GM19467 (cell line): ENCODE data around the gene TIMM50.
"Not testable (repeated sequence)": the region's sequence is repeated elsewhere in the genome, so short reads cannot be mapped to it uniquely, and the experiment has no call there.

Source experiments
- ATAC-seq: cut with Tn5 transposase; IDR thresholded peaks from one replicate; pipeline ENCODE4 v1.9.1; 2021; ENCODE audit warnings: mild to moderate bottlenecking, moderate library complexity; ENCODE audit not compliant: unreplicated experiment

Gene TIMM50

DNA sequence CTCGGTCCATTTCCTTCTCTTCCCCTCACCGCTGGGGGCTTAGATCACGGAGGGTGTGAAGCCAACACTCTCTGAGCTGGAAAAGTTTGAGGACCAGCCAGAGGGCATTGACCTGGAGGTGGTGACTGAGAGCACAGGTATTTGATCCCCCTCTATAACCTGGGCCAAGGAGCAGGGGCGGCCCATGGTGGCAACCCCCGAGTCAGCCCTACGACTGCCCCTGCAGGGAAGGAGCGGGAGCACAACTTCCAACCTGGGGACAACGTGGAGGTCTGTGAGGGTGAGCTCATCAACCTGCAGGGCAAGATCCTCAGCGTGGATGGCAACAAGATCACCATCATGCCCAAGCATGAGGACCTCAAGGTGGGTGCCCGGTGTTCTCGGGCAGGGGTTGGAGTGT, 11.6 kb upstream of the TIMM50 start:
- no peak for ATAC-seq

DNA sequence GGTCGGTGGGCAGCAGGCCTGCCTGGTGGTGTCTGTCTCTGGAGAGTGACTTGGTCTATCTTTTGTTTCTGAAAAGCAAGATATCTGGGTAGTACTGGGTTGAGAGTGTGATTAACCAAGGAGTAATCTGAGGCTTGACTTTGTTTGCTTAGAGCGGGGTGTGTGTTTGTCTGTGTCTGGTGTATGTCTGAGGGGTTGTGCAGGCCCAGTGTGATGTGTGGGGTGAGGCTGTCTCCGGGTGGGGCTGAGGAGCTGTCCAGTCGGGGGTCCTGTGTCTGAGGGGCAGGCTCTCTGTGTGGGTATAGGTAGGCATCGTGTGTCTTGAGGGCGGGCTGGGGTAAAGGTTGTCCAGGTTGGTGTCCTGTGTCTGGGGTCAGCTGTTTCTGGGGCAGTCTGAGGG, 11.1 kb upstream of the TIMM50 start:
- no peak for ATAC-seq

DNA sequence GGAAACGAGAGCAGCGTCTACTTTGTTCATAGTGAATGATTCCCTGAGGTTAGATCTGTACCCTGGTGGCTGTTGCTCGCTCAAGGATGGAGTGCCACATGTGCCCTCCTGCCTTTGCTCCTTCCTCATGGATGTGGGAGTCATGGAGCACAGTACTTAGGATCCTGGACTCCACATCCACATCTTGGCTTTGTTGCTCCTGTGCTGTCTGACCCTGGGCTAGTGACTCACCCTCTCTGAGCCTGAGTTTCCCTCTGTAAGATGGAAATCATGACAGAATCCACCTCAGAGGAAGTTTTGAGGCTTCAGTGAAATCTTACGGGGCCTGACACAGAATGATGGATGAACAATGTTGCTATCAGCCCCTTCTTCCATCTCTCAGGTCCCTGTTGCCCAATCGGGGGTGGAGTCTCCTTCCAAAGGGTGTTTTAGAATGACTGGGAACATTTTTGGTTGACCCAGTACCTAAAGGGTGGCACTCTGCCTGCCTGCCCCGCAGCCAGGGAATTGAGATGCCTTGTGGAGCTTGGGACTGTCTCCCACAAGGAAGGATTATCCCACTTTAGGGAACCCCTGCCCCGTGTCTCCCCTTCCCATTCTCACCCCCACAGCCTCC, 9.8 kb upstream of the TIMM50 start:
- ATAC-seq, result no peak

DNA sequence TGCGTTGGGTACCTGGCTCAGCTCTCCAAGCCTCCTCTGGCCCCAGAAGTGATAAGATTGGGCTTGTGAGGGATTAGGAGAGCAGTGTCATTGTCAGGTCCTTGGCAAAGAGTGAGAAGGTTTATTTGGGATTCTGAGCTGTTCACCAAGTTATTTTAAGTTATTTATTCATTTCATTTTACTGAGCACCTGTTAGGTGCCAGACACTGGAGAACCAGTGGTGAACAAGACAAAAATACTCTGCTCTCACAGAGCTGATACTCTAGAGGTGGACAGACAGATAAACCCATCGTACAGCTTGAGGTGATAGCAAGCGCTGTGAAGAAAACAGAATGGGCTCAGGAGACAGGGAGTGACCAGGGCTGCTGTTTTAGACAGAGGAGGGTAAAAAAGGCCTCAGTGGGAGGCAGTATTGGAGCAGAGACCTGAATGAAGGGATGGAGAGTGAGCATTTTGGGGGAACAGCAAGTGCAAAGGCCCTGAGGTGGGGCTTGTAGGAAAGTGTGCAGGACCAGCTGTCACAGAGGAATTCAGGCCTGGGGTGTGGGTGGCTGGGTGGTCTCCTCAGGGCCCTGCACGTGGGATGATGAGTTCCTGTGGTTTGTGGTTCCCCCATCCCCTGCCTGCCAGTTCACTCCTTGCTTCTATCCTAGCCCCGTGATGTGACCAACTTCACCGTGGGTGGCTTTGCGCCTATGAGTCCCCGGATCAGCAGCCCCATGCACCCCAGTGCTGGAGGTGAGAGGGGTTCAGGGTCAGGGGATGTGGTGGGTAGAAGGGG, 8.7 kb upstream of the TIMM50 start:
- no peak for ATAC-seq

DNA sequence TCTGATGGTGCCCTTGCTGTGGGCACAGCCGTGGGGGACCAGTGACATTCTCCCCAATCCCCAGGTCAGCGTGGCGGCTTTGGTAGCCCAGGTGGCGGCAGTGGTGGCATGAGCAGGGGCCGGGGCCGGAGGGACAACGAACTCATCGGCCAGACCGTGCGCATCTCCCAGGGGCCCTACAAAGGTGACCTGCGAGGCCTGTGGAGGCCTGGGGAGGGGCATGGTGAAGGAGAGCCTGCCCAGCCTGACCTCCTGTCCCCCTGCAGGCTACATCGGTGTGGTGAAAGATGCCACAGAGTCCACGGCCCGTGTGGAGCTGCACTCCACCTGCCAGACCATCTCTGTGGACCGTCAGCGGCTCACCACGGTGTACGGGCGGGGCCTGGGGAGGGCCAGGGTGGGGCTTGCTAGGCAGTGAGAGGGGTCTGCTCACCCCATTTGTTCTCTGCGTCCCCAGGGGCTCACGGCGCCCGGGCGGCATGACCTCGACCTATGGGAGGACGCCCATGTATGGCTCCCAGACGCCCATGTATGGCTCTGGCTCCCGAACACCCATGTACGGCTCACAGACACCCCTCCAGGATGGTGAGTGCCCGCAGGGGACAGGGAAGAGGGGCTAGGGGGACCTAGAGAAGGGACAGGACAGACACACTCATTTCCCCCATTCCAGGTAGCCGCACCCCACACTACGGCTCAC, 7.7 kb upstream of the TIMM50 start:
- no peak for ATAC-seq

DNA sequence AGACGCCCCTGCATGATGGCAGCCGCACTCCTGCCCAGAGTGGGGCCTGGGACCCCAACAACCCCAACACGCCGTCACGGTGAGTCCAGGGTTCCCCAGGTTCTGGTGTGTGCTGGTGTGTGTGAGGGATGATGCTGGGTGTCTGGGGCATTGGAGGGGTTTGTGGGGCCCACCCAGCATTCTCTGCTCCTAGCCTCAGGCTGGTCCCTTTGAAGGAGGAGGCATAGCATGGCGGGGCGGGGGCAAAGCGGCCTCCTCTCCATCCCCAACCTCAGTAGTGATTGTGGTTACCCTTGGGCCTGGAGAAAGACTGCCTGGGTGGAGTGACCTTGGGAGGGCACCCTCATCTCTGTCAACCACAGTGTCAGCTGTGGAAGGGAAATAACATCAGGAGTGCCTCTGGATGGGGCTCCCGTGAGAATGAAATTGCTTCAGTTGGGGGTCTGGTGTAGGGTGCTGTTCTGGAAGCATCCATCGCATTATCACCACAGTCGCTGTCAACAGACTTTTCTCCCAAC, 7.1 kb upstream of the TIMM50 start:
- no peak for ATAC-seq

DNA sequence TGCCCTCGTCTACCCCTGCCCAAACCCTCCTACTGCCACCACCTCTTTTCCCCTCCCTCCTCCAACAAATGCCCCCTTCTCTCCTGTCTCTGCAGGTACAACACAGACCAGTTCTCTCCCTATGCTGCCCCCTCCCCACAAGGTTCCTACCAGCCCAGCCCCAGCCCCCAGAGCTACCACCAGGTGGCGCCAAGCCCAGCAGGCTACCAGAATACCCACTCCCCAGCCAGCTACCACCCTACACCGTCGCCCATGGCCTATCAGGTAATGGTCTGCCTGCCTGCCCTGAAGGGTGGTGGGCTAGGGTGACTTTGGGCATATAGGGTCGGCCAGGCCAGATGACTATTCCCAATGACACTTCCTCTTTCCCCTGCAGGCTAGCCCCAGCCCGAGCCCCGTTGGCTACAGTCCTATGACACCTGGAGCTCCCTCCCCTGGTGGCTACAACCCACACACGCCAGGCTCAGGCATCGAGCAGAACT, 6.5 kb upstream of the TIMM50 start:
- no peak for ATAC-seq

DNA sequence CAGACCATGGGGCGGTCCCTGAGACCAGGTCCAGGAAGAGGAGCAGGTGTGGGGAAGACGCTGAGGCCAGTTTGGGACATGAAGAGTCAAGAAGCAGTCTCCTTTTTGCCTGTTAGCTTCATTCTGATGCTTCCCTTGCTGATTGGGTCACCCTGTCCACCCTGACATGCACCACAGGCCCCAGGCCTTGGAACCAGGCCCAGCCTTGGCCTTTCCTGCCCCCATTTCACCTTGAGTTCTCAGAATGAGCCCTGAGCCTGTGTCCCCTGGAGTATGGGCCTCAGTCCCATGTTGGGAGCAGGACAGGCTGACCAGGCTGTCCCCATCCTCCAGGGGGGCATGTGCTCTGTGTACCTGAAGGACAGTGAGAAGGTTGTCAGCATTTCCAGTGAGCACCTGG, 4.9 kb upstream of the TIMM50 start:
- ATAC-seq, result no peak

DNA sequence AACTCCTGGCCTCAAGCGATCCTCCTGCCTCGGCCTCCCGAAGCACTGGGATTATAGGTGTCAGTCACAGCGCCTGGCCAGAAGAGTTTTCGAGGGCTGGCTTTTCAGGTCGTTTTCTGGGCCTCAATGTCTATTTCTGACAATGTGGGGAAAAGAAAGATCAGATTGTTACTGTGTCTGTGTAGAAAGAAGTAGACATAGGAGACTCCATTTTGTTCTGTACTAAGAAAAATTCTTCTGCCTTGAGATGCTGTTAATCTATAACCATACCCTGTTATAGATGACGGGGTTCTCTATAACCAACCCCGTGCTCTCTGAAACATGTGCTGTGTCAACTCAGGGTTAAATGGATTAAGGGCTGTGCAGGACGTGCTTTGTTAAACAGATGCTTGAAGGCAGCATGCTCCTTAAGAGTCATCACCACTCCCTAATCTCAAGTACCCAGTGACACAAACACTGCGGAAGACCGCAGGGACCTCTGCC, 1.3 kb upstream of the TIMM50 start:
- ATAC-seq, result not testable (repeated sequence)

DNA sequence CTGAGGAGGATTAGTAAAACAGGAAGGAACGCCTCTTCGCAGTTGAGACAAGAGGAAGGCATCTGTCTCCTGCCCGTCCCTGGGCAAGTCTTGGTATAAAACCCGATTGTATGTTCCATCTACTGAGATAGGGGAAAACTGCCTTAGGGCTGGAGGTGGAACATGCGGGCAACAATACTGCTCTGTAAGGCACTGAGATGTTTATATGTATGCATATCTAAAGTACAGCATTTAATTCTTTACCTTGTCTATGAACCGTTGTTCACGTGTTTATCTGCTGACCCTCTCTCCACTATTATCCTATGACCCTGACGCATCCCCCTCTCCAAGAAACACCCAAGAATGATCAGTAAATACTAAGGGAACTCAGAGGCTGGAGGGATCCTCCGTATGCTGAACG, 722 bp upstream of the TIMM50 start:
- no peak for ATAC-seq

DNA sequence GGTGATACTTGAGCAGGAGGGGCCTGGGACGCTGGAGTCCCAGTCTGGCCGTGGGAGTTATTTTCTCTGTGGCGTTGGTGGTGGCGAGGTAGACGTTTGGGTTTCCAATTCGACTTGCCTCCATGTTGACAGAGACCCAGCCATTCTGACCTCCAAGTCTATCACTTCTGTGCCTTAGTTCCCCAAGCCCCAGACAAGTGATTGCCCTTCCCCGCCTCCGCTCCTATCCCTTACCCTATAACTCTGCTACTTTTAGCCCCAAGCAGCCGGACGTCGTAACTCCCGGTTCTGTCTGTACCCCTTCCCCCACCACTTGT, 549 bp downstream of the TIMM50 start:
- ATAC-seq, result no peak

DNA sequence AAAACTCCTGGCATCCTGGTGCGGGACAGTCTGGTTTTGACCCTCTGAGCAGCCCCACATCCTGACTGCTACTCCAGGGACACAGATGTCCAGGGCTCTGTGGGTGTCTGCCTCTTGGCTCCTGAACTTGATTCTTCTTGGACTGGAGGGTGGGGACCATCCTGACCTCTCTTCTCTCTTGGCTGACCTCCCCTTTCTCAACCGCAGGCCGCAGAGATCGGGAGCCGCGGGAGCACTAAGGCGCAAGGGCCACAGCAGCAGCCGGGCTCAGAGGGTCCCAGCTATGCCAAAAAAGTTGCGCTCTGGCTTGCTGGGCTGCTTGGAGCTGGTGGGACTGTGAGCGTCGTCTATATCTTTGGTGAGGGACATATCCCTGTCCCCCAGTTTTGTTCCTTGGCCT, 1.0 kb downstream of the TIMM50 start:
- no peak for ATAC-seq

DNA sequence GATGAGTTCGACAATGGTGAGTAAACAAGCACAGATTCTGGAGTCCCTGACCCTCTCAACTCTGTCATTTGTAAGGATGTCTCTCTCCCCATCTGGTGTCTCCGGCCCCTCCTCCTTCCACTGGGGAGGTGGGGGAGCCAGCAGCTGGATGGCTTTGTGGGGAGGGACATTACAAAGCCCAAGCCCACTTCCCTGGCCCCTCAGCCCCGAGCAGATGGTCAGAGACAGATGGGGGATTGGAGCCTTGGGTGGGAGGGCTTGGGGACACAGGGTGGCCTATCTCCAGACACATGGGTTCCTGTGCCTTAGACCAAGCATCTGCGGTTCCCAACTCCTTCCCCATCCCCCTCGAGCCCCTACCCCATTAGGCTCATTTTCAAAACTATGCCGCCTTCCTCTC, 2.5 kb downstream of the TIMM50 start:
- ATAC-seq, result no peak

DNA sequence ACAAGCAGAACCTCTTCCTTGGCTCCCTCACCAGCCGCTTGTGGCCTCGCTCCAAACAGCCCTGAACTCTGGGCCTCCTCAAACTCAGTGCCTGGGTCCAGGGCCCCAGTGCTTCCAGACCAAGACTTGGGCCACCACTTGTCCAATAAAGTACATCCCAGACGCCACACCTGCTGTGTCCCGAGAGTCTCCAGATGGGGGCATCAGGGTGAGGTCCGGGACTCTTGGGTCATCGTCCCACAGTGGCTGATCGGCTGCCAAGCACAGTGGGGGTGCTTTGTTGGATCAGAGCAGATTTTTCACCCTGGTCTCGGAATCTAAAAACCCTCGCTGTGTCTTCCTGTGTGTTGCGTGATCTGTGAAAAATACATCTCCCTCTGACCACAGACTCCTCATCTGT, 9.1 kb downstream of the TIMM50 start:
- no peak for ATAC-seq

DNA sequence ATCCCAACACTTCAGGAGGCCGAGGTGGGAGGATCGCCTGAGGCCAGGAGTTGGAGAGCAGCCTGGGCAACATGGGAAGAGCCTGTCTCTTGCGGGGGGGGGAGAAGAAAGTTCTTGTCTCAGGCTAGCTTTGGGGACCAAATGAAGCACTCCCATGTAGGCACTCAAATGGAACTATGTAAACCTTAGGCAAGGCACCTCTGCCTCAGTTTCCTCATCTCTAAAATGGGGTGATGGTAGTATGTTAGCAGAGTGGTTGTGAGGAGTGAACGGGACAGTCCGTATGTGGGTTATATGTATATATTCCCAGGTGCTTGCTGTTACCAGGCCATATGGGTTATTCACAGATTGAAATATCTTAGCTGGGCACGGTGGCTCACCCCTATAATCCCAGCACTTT, 11.6 kb downstream of the TIMM50 start:
- no peak for ATAC-seq

DNA sequence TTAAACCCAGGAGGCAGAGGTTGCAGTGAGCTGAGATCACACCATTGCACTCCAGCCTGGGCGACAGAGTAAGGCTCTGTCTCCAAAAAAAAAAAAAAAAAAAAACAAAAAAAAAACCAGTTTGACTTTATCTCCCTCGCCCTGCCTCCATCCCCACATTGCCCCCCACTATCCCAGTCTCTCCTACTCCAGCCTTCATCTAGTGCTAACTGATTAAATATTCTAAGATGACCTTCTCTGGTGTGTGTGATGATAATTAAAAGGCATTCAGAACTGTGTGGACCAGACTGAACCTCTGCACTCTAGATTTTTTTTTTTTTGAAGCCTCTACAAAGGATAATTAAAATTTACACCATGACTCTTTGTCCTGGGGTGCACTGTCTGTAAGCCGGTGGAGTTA, 12.2 kb downstream of the TIMM50 start:
- no peak for ATAC-seq

DNA sequence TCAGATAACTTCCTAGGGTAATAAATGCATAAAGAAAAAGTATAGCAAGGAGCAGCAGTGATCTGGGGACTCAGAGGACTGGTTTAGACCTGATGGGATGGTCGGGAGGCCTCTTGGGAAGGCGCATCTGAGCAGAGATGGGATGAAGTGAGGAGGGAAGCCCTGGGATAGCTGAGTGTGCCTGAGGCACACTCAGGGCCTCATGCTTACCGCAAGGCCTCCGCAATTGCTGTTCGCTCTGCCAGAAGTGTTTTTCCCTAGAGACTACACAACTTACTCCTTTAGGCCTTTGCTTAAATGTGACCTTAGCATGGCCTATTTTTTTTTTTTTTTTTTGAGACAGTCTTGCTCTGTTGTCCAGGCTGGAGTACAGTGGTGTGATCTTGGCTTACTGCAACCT, 14.0 kb downstream of the TIMM50 start:
- no peak for ATAC-seq

DNA sequence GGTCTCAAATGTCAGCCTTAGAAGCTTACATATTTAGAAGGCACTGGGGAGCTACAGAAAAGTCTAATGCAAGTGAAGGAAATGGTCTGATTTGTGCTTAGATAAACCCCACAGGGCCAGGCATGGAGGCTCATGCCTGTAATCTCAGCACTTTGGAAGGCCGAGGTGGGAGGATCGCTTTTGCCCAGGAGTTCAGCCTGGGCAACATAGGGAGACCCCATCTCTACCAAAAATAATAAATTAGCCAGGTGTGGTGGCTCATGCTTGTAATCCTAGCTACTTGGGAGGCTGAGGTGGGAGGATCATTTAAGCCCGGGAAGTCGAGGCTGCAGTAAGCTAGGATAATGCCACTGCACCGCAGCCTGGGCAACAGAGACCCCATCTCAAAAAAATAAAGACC, 15.4 kb downstream of the TIMM50 start:
- no peak for ATAC-seq

DNA sequence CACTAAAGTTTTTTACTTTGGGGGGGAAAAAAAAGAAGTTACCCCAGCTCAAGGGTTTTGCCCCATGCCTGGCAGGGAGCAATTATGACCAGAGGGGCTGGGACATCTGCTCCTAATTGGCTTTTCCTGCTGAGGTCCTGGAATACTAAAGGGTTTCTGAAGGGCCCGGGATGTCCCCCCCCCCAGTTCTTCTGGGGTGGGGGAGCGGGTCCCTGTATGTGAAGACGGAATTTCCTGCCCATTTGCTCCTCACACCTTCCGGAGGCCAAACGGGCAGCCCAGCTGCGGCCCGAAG, 17.0 kb downstream of the TIMM50 start:
- ATAC-seq, result no peak

DNA sequence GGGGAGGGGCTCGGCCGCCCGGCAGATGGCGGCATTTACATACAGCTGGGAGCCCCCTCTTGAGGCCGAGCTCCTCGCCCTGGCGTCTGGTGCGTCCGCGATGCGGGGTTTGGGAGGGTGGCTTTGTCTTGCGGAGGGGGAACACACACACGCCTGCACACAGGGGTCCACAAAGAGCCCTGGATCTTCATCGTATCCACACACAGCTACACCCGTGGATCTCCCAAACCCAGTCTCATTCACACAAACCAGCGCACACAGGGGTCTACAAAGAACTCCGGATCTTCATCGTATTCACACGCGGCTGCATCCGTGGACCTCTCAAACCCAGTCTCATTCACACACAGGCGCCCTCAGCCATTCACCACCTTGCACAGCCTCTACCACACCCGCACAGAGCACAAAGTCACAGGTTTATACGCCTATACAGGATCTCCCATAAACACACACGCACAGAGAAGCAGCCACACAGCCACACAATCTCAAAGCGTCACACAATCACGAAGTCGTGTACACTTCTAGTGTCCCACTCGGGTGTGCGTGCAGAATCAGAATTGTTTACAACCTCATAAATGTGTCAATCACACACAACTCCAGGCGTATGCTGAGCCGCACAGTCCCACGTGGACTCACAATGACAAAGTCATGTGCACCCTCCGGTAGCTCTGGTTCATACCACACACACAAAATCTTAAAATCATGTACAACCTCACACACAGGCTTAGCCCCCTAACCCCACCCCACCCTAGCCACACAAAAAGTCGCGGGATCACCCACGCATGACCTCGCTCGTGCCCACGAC, 17.6 kb downstream of the TIMM50 start:
- no peak for ATAC-seq
